PC-3 (cell line): Measurements from ENCODE around the gene PPIF.

Source experiments
- EZH2 ChIP-seq: fragments of 300-600 bp; sonication (generic); IDR thresholded peaks from one replicate; pipeline ENCODE4 v1.6.1; 2017; ENCODE audit warnings: antibody characterized with exemption, mild to moderate bottlenecking, low read length; ENCODE audit not compliant: unreplicated experiment
- EZH2phosphoT487 ChIP-seq: fragments of 300-600 bp; sonication (generic); IDR thresholded peaks from 2 replicates; pipeline ENCODE4 v1.6.1; 2018; ENCODE audit warnings: mild to moderate bottlenecking, antibody characterized with exemption, low read length, borderline replicate concordance
- TF ChIP-seq, protein P1 (sequence below): fragments of 300-600 bp; sonication (generic); conservative IDR thresholded peaks from 2 replicates; pipeline ENCODE4 v1.5.1; 2017; ENCODE audit warnings: antibody characterized with exemption, low read depth, mild to moderate bottlenecking, low read length

DNA sequence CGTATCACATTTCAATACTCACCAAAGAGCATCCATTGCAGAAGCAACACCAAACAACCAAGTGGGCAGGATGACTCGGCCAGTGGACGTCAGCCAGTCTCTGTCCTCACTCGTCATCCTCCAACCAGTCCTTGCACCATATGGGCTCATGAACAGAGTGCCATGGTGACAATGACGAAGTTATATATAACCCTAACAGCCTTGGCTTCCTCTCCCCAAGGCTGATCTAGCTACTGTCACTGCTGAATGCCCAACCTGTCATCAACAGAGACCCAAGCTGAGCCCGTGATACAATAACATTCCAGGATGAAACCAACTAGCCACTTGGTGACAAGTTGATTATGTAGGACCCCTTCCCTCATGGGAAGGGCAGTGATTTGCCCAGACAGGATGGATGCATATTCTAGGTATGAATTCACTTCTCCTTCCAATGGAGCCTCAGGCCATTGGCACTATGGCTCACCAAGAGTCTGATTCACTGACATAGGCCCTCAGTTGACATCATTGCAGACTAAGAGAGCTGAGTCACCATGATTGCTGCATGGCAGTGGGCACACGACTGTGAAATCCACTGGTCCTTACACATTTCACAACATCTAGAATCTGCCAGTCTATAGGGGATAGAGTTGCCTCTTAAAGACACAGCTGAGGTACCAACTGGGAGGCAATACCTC, 26.3 kb upstream of the PPIF start:
- TF ChIP-seq, protein P1, sequence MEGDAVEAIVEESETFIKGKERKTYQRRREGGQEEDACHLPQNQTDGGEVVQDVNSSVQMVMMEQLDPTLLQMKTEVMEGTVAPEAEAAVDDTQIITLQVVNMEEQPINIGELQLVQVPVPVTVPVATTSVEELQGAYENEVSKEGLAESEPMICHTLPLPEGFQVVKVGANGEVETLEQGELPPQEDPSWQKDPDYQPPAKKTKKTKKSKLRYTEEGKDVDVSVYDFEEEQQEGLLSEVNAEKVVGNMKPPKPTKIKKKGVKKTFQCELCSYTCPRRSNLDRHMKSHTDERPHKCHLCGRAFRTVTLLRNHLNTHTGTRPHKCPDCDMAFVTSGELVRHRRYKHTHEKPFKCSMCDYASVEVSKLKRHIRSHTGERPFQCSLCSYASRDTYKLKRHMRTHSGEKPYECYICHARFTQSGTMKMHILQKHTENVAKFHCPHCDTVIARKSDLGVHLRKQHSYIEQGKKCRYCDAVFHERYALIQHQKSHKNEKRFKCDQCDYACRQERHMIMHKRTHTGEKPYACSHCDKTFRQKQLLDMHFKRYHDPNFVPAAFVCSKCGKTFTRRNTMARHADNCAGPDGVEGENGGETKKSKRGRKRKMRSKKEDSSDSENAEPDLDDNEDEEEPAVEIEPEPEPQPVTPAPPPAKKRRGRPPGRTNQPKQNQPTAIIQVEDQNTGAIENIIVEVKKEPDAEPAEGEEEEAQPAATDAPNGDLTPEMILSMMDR, result no peak
- TF ChIP-seq EZH2 (no peak), EZH2phosphoT487 (no peak)
